HepG2 (cell line): ENCODE measurements around the gene PPP1R3F. TPM values are rescaled to one million over a fixed set of nuclear protein-coding genes. Genes with fewer than 3 reads are reported as not detected.

ENCODE experiments used
- ATAC-seq: fragments of 200-7000 bp; cut with Tn5 transposase; 3 replicates; pipeline ENCODE4 v1.9.1; 2020; ENCODE audit warnings: mild to moderate bottlenecking, moderate library complexity
- BruUV-seq: library from RNA; stranded (reverse); fragments of 400-500 nt; replicated peaks from 2 replicates; lab custom pipeline; 2021; lab: Mats Ljungman, UMichigan
- CTCF ChIA-PET: fragments of 300-600 bp; formaldehyde crosslinking; extraction: SDS; loops from one replicate; lab custom pipeline; 2021; ENCODE audit warnings: low total read pairs, inconsistent platforms, low intra/inter-chr PET ratio; lab: Yijun Ruan, JAX
- POLR2A ChIA-PET: fragments of 350-600 bp; sonication (Branson Sonifier 250); formaldehyde crosslinking; loops from one replicate; lab custom pipeline; 2020; ENCODE audit warnings: antibody characterized with exemption, inconsistent platforms; lab: Yijun Ruan, JAX
- DNase-seq: peaks from one replicate; pipeline ENCODE4 v3.0.0-alpha.2; 2015; ENCODE audit warnings: low spot score
- FAIRE-seq: peaks from 3 replicates; lab custom pipeline; 2011; peaks lifted over from hg19 to GRCh38; lab: Jason Lieb, UNC
- H2AFZ ChIP-seq: one replicate; pipeline ENCODE4 v1.6.1; 2011; ENCODE audit warnings: low read length, inconsistent platforms
- H3K27ac ChIP-seq: fragments of 300-600 bp; 3 replicates; pipeline ENCODE4 v1.8.0; 2011; ENCODE audit warnings: mixed run types, mild to moderate bottlenecking, mixed read lengths, low read length, inconsistent platforms; ENCODE audit not compliant: insufficient read depth; ENCODE audit errors: extremely low read length
- H3K27me3 ChIP-seq, 2 experiments: fragments of 200-600 bp in 1 of 2; 2 replicates in 1 of 2; 3 replicates in 1 of 2; pipeline versions ENCODE4 v1.6.0 to v1.8.0; 2011; ENCODE audit warnings: low read length in 2 of 2, mild to moderate bottlenecking in 2 of 2, moderate library complexity in 2 of 2, inconsistent platforms in 1 of 2; ENCODE audit not compliant: insufficient read depth in 2 of 2, control insufficient read depth in 1 of 2
- H3K36me3 ChIP-seq, 2 experiments: fragments of 200-600 bp in 1 of 2; replicated peaks in 1 of 2; 2 replicates in 1 of 2; 3 replicates in 1 of 2; pipeline versions ENCODE4 v1.5.1 to v1.8.0; 2011; ENCODE audit warnings: low read length in 2 of 2, inconsistent platforms in 1 of 2; ENCODE audit not compliant: insufficient read depth in 2 of 2, control insufficient read depth in 1 of 2
- H3K4me1 ChIP-seq: 2 replicates; pipeline ENCODE4 v1.5.1; 2012; ENCODE audit warnings: low read length, inconsistent platforms; ENCODE audit not compliant: insufficient read depth
- H3K4me2 ChIP-seq: 2 replicates; pipeline ENCODE4 v1.6.0; 2011; ENCODE audit warnings: low read depth, low read length, inconsistent platforms
- H3K4me3 ChIP-seq, 3 experiments: fragments of 200-600 bp in 1 of 3; sonication (generic), shearing (Covaris generic) in 1 of 3; replicated peaks in 1 of 3; 2 replicates each; pipeline ENCODE4 v1.5.1; 2011 to 2016; ENCODE audit warnings: low read length in 3 of 3, inconsistent platforms in 2 of 3, low read depth in 2 of 3, mild to moderate bottlenecking in 2 of 3, control low read depth in 1 of 3, mixed read lengths in 1 of 3; ENCODE audit not compliant: insufficient read depth in 1 of 3
- H3K79me2 ChIP-seq: one replicate; pipeline ENCODE4 v1.6.1; 2011; ENCODE audit warnings: low read length, inconsistent platforms; ENCODE audit not compliant: insufficient read depth
- H3K9ac ChIP-seq: 2 replicates; pipeline ENCODE4 v1.6.0; 2011; ENCODE audit warnings: mild to moderate bottlenecking, low read depth, low read length, inconsistent platforms; ENCODE audit not compliant: insufficient read depth
- H3K9me3 ChIP-seq: 2 replicates; pipeline ENCODE4 v1.5.1; 2012; ENCODE audit warnings: mild to moderate bottlenecking, low read length
- H4K20me1 ChIP-seq: 2 replicates; pipeline ENCODE4 v1.6.0; 2011; ENCODE audit warnings: inconsistent platforms, mild to moderate bottlenecking, low read length, moderate library complexity; ENCODE audit not compliant: insufficient read depth
- DR1 ChIP-seq: sonication (generic); formaldehyde crosslinking; IDR thresholded peaks from 2 replicates; pipeline ENCODE4 v1.8.0; 2021; ENCODE audit warnings: mild to moderate bottlenecking, missing genetic modification reagents, inconsistent platforms
- MIER2 ChIP-seq: IDR thresholded peaks from 2 replicates; pipeline ENCODE4 v1.6.1; 2016; ENCODE audit warnings: missing biosample characterization, missing genetic modification reagents
- NCOR1 ChIP-seq: fragments of 200-600 bp; sonication (generic); IDR thresholded peaks from 2 replicates; pipeline ENCODE4 v1.7.0; 2017; ENCODE audit warnings: antibody characterized with exemption, low read length, borderline replicate concordance
- NFAT5 ChIP-seq: sonication (generic); formaldehyde crosslinking; IDR thresholded peaks from 2 replicates; pipeline ENCODE4 v1.4.0; 2020; ENCODE audit warnings: missing genetic modification reagents
- RXRB ChIP-seq: IDR thresholded peaks from 2 replicates; pipeline ENCODE4 v1.6.1; 2016; ENCODE audit warnings: borderline replicate concordance, missing genetic modification reagents, missing compliant biosample characterization
- SOX6 ChIP-seq, 2 experiments: fragments of 450-650 bp in 1 of 2; sonication (generic) in 1 of 2; formaldehyde crosslinking in 1 of 2; IDR thresholded peaks; 2 replicates each; pipeline versions ENCODE4 v1.4.0 to v1.6.1; 2017 to 2020; ENCODE audit warnings: antibody characterized with exemption in 1 of 2, mild to moderate bottlenecking in 1 of 2, missing genetic modification reagents in 1 of 2
- ZBTB3 ChIP-seq: sonication (generic); formaldehyde crosslinking; IDR thresholded peaks from 2 replicates; pipeline ENCODE4 v1.4.0; 2020; ENCODE audit warnings: low read depth, mild to moderate bottlenecking, moderate library complexity, missing genetic modification reagents, borderline replicate concordance
- ZNF12 ChIP-seq: sonication (generic); formaldehyde crosslinking; IDR thresholded peaks from 2 replicates; pipeline ENCODE4 v1.5.0; 2020; ENCODE audit warnings: missing genetic modification reagents
- ZNF18 ChIP-seq: sonication (generic); formaldehyde crosslinking; IDR thresholded peaks from 2 replicates; pipeline ENCODE4 v1.8.0; 2022; ENCODE audit warnings: mild to moderate bottlenecking, missing genetic modification reagents; ENCODE audit not compliant: insufficient replicate concordance
- ZNF20 ChIP-seq: sonication (generic); formaldehyde crosslinking; IDR thresholded peaks from 2 replicates; pipeline ENCODE4 v1.4.0; 2020; ENCODE audit warnings: mild to moderate bottlenecking, moderate library complexity, missing genetic modification reagents
- ZNF260 ChIP-seq: sonication (generic); formaldehyde crosslinking; IDR thresholded peaks from 2 replicates; pipeline ENCODE4 v1.4.0; 2020; ENCODE audit warnings: missing genetic modification reagents, low read depth, mild to moderate bottlenecking, borderline replicate concordance
- ZNF292 ChIP-seq: sonication (generic); formaldehyde crosslinking; IDR thresholded peaks from 2 replicates; pipeline ENCODE4 v1.8.1; 2022; ENCODE audit warnings: mild to moderate bottlenecking, low read depth, missing genetic modification reagents, borderline replicate concordance
- ZNF350 ChIP-seq: sonication (generic); formaldehyde crosslinking; IDR thresholded peaks from 2 replicates; pipeline ENCODE4 v1.4.0; 2020; ENCODE audit warnings: mild to moderate bottlenecking, low read depth, missing genetic modification reagents, borderline replicate concordance
- ZNF430 ChIP-seq: sonication (generic); formaldehyde crosslinking; IDR thresholded peaks from 2 replicates; pipeline ENCODE4 v1.9.0; 2021; ENCODE audit warnings: mild to moderate bottlenecking, missing genetic modification reagents
- ZNF598 ChIP-seq: sonication (generic); formaldehyde crosslinking; IDR thresholded peaks from 2 replicates; pipeline ENCODE4 v1.5.1; 2020; ENCODE audit warnings: mild to moderate bottlenecking, missing genetic modification reagents, borderline replicate concordance
- ZNF724P ChIP-seq: sonication (generic); formaldehyde crosslinking; IDR thresholded peaks from 2 replicates; pipeline ENCODE4 v1.8.0; 2022; ENCODE audit warnings: missing genetic modification reagents, borderline replicate concordance
- ZNF749 ChIP-seq: sonication (generic); formaldehyde crosslinking; IDR thresholded peaks from 2 replicates; pipeline ENCODE4 v1.8.0; 2022; ENCODE audit warnings: mild to moderate bottlenecking, missing genetic modification reagents, moderate library complexity, borderline replicate concordance
- ZNF83 ChIP-seq: sonication (generic); formaldehyde crosslinking; IDR thresholded peaks from 2 replicates; pipeline ENCODE4 v1.4.0; 2020; ENCODE audit warnings: missing genetic modification reagents, mild to moderate bottlenecking, borderline replicate concordance
- WGBS: methylation state at CpG from one replicate; pipeline ENCODE4 v1.1.6; 2017; ENCODE audit warnings: low lambda C conversion rate; 5-methylcytosine and 5-hydroxymethylcytosine counted together
- in situ Hi-C: cut with HindIII; loops from 2 replicates; pipeline ENCODE4 v1.10.0; 2017; ENCODE audit warnings: low pct_unique_long_range_greater_than_20kb; ENCODE audit not compliant: extremely low pct_ligation_motif_present
- intact Hi-C: fragments of 100-400 bp; cut with micrococcal nuclease; formaldehyde crosslinking; loops from one replicate; pipeline ENCODE4 v1.10.0; 2022; ENCODE audit not compliant: unreplicated experiment
- polyA plus RNA-seq, 8 experiments: library from polyadenylated mRNA; depleted of rRNA in 3 of 8; stranded (reverse) in 7 of 8; unstranded in 1 of 8; fragments of >200 nt; fragmentation: Illumina TruSeq in 4 of 8; extraction: Trizol in 4 of 8; gene quantifications; 2 replicates each; pipeline versions ENCODE4 v1.2.1 to v1.2.3, GENCODE V29; 2011 to 2016; ENCODE audit warnings: low read depth in 4 of 8, missing spikeins in 1 of 8, mixed read lengths in 1 of 8; ENCODE audit not compliant: insufficient read depth in 1 of 8
- total RNA-seq, 5 experiments: library from RNA; depleted of rRNA; stranded (reverse); fragments of >200 nt; fragmentation: Illumina TruSeq; extraction: Trizol; gene quantifications; 2 replicates each; pipeline ENCODE4 v1.2.3, GENCODE V29; 2016; ENCODE audit warnings: low read depth in 1 of 5

PPP1R3F gene
- total and polyA plus RNA-seq, 2 of the 13 experiments (the other 11 are each of a cell fraction or from before 2014, with no cell fraction given), result 0.82 to 0.84 TPM

DNA sequence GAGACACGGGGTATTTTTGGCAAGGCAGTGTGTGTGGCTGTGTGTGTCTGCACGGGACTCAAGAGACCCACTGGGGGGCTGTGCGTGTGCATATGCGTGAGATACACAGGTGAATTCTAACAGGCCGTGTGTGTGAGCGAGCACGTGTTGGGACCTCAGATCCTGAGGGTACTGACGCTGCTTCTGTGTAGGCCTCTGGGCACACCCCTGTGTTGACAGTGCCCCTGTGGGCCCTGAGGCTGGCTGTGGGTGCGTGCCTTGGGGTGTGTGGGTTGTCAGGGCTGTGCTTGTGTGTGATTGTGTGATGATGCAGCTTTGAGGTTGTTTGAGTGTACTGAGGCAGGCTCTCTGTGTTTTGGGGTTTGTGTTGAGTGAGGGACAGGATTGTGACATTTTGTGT lies 19.0 kb upstream of the PPP1R3F start:
- ChIA-PET CTCF (no interaction called here), POLR2A (no interaction called here)
- DNase-seq (no peak), ATAC-seq (no peak), FAIRE-seq (no peak)
- no peaks in the 10 kb centered on the region for H3K79me2 ChIP-seq
- in situ Hi-C loops, result no loop called here
- TF ChIP-seq ZNF350 (CRISPR knock-in tag) (no peak), ZBTB3 (CRISPR knock-in tag) (no peak), ZNF292 (CRISPR knock-in tag) (no peak), NCOR1 (no peak), ZNF724P (no peak), ZNF83 (CRISPR knock-in tag) (no peak), MIER2 (CRISPR knock-in tag) (no peak), NFAT5 (CRISPR knock-in tag) (no peak), ZNF430 (no peak), ZNF12 (CRISPR knock-in tag) (no peak), ZNF260 (CRISPR knock-in tag) (no peak), DR1 (CRISPR knock-in tag) (no peak), RXRB (CRISPR knock-in tag) (no peak), ZNF18 (CRISPR knock-in tag) (no peak), ZNF20 (CRISPR knock-in tag) (no peak), SOX6 (IDR thresholded peaks at IDR 0.05) (no peak), SOX6 (CRISPR knock-in tag; IDR thresholded peaks at IDR 0.05) (no peak), ZNF598 (CRISPR knock-in tag) (no peak), ZNF749 (CRISPR knock-in tag) (no peak)
- no peaks in the 10 kb centered on the region for H3K9me3 ChIP-seq
- peaks cover 0 to 3% of the 10 kb centered on the region in 2 experiments; a peak in 1 of 5 replicates for H3K36me3 ChIP-seq
- BruUV-seq, result no TSS peak
- 85% methylated on average over 3 of the region's 9 CpGs for WGBS
- no peak overlapping the region for H3K4me2 ChIP-seq
- intact Hi-C loops, result no loop called here
- no peak overlapping the region for H3K9ac ChIP-seq
- H4K20me1 ChIP-seq, result no peaks in the 10 kb centered on the region
- no peaks in the 10 kb centered on the region for H3K27me3 ChIP-seq
- H3K4me3 ChIP-seq, result no peak overlapping the region
- no peaks in the 10 kb centered on the region for H3K4me1 ChIP-seq
- no peak overlapping the region for H3K27ac ChIP-seq
- no peak overlapping the region for H2AFZ ChIP-seq
